Measurements from ENCODE around the gene CLIC6. TPM values are rescaled to one million over a fixed set of nuclear protein-coding genes. Genes with fewer than 3 reads are reported as not detected.

CLIC6 gene
- total and polyA plus RNA-seq, 2 of the 4 experiments (the other 2 are of a cell fraction): not detected

DNA sequence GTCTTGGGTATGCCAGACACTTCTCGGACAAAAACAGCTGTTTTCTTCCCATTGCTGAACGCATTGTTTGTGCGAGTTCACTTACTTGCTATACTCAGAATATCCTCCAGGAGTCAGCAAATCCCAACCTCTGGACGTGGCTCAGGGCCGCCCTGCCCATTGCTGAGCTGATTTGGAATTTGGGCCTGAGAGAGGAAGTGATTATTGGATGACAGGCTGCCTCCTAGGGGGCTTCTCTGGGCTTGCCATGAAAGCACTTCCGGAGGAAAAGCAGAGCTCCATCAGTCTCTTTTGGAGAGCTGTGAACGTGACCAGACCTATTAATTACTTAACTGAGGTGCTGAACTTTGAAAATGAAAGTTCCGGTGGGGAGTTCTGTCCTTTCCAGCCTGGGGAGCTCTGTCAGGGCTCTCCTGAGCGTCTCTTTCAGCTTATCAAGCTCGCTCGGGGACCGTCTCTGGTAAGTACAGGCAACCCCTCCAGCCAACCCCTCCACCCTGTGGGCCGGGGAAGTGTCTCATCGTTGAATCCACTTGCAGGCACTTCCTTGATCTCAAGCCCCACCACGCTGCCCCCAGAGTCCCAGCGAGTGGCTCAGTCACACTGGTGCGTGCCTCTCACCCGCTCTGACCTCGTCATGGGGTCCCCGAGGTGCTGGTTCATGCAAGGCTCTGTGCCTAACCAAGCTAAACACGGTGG is 76.9 kb downstream of the CLIC6 start:
- H3K4ac ChIP-seq (ENCODE audit: low read depth, low read length): peak overlapping the region; percentile 43
- peak overlapping the region; percentile 74 for H2BK20ac ChIP-seq (ENCODE audit: low read depth, low read length)
- CTCF ChIA-PET: interaction anchor here (0.5 to 2.8 kb wide), 31 partner anchors 9 to 1195 kb away, joined by 3 to 11 read pairs (median 4); no protein-coding TSS in a partner anchor
- no peaks in the 10 kb centered on the region for H3K9me3 ChIP-seq (ENCODE audit: control insufficient read depth, insufficient read depth, low read length)
- no peaks in the 10 kb centered on the region for H4K20me1 ChIP-seq (ENCODE audit: insufficient read depth, low read length)
- no peak overlapping the region for H3K23ac ChIP-seq (ENCODE audit: low read depth, low read length)
- intact Hi-C loops (cut with micrococcal nuclease) (loop anchor here (1.0 to 10.0 kb wide), 10 partner anchors 52 to 1195 kb away; partner anchors contain the start of gene RUNX1), dilution Hi-C loops (cut with HindIII; ENCODE audit: low sequenced_read_pairs, unreplicated experiment) (no loop called here), in situ Hi-C loops (cut with MboI; ENCODE audit: low sequenced_read_pairs) (loop anchor here (5.0 to 25.0 kb wide), 4 partner anchors 132 to 1192 kb away; no protein-coding TSS in a partner anchor)
- DNase-seq (peak; percentile 86), ATAC-seq (ENCODE audit: low read depth) (peak; percentile 99)
- H3K14ac ChIP-seq (replicated peaks; ENCODE audit: low read depth, low read length): peak overlapping the region; percentile 44; the same call in 1 of the 2 replicates
- H3K9me1 ChIP-seq (ENCODE audit: insufficient read depth, low read length): peaks cover 4% of the 10 kb centered on the region
- peak overlapping the region in 1 of 2 experiments; percentile 71 for H4K8ac ChIP-seq (ENCODE audit: low read depth in 2 of 2, low read length in 2 of 2)
- H3K4me3 ChIP-seq (ENCODE audit: insufficient read depth, low read depth, low read length): no peak overlapping the region
- H3K4me2 ChIP-seq (ENCODE audit: low read depth, low read length): peak overlapping the region; percentile 23; the same call in 1 of the 2 replicates
- POLR2A ChIA-PET (ENCODE audit: unreplicated experiment): interaction anchor here (0.6 to 1.2 kb wide), 3 partner anchors 137 to 142 kb away, joined by 4 to 12 read pairs (median 5); no protein-coding TSS in a partner anchor
- H3K36me3 ChIP-seq (ENCODE audit: control insufficient read depth, insufficient read depth, low read length): no peaks in the 10 kb centered on the region
- peaks cover 0 to 10% of the 10 kb centered on the region in 2 experiments; a peak in 2 of 4 replicates for H3K79me1 ChIP-seq (ENCODE audit: low read depth in 1 of 2, low read length in 2 of 2)
- 83% methylated on average over 9 of the region's 21 CpGs; no CpG with 5 or more reads in 1 of the 2 experiments for WGBS, 2 experiments (ENCODE audit: extremely low coverage in 2 of 2, insufficient read length in 1 of 2)
- H3K4me1 ChIP-seq (ENCODE audit: control insufficient read depth, insufficient read depth, low read length): 0 out of 2 replicates have a peak, but pooled peaks cover 4% of the 10 kb centered on the region
- peak overlapping the region; percentile 12 for H2AK9ac ChIP-seq (replicated peaks; ENCODE audit: low read depth, low read length, poor library complexity)
- no peaks in the 10 kb centered on the region; the same call in 1 of the 2 replicates for H3K27me3 ChIP-seq (ENCODE audit: control insufficient read depth, insufficient read depth, low read length)
- H2BK5ac ChIP-seq (ENCODE audit: low read depth, low read length, poor library complexity, severe bottlenecking): no peak overlapping the region
- H3K18ac ChIP-seq (ENCODE audit: low read depth, low read length): peak overlapping the region; percentile 6; the same call in 1 of the 2 replicates
- peak overlapping the region; percentile 62 for H2BK120ac ChIP-seq (ENCODE audit: low read depth, low read length)
- peak overlapping the region; percentile 17 for H4K5ac ChIP-seq (ENCODE audit: low read depth, low read length)
- BruUV-seq (replicated peaks): no TSS peak
- peak overlapping the region; percentile 48 for H4K91ac ChIP-seq (ENCODE audit: insufficient read depth, low read depth, low read length)
- no peak overlapping the region for H3K9ac ChIP-seq (ENCODE audit: low read depth, low read length)
- H2BK15ac ChIP-seq (ENCODE audit: low read depth, low read length): peak overlapping the region; percentile 10; the same call in 2 of the 3 replicates
- H3K56ac ChIP-seq (ENCODE audit: extremely low read depth, insufficient read depth, low read length): peak overlapping the region; percentile 56; the same call in 1 of the 2 replicates
- H3K27ac ChIP-seq (ENCODE audit: insufficient read depth, low read length): peak overlapping the region; percentile 3; the same call in 1 of the 2 replicates
- peak overlapping the region; percentile 74 for H2AK5ac ChIP-seq (ENCODE audit: low read depth, low read length)
- H2AFZ ChIP-seq (replicated peaks; ENCODE audit: low read length, poor library complexity): peak overlapping the region; percentile 80
- TF ChIP-seq POLR2A (IDR thresholded peaks at IDR 0.05; ENCODE audit: low read depth, low read length) (peak; percentile 66), MAZ (IDR thresholded peaks at IDR 0.05; ENCODE audit: borderline replicate concordance, low read depth, low read length) (peak; percentile 56; the same call in 1 of the 2 replicates), CEBPB (IDR thresholded peaks at IDR 0.05; ENCODE audit: low read depth, low read length) (no peak), RFX5 (IDR thresholded peaks at IDR 0.05; ENCODE audit: low read depth, low read length) (no peak), CHD1 (IDR thresholded peaks at IDR 0.05; ENCODE audit: low read depth, low read length) (no peak; the same call in 1 of the 2 replicates), SMC3 (IDR thresholded peaks at IDR 0.05; ENCODE audit: low read depth, low read length) (peak; percentile 93), RAD21 (IDR thresholded peaks at IDR 0.05; ENCODE audit: low read length) (peak; percentile 99), FOS (IDR thresholded peaks at IDR 0.05; ENCODE audit: low read depth, low read length) (no peak), BHLHE40 (IDR thresholded peaks at IDR 0.05; ENCODE audit: low read depth, low read length) (peak; percentile 65; the same call in 1 of the 2 replicates), NFE2L2 (IDR thresholded peaks at IDR 0.05; ENCODE audit: low read depth, low read length) (no peak; the same call in 1 of the 2 replicates)
- TF ChIP-seq, protein P1, sequence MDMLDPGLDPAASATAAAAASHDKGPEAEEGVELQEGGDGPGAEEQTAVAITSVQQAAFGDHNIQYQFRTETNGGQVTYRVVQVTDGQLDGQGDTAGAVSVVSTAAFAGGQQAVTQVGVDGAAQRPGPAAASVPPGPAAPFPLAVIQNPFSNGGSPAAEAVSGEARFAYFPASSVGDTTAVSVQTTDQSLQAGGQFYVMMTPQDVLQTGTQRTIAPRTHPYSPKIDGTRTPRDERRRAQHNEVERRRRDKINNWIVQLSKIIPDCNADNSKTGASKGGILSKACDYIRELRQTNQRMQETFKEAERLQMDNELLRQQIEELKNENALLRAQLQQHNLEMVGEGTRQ (IDR thresholded peaks at IDR 0.05; ENCODE audit: low read depth, low read length): no peak
- TF ChIP-seq, protein P2, sequence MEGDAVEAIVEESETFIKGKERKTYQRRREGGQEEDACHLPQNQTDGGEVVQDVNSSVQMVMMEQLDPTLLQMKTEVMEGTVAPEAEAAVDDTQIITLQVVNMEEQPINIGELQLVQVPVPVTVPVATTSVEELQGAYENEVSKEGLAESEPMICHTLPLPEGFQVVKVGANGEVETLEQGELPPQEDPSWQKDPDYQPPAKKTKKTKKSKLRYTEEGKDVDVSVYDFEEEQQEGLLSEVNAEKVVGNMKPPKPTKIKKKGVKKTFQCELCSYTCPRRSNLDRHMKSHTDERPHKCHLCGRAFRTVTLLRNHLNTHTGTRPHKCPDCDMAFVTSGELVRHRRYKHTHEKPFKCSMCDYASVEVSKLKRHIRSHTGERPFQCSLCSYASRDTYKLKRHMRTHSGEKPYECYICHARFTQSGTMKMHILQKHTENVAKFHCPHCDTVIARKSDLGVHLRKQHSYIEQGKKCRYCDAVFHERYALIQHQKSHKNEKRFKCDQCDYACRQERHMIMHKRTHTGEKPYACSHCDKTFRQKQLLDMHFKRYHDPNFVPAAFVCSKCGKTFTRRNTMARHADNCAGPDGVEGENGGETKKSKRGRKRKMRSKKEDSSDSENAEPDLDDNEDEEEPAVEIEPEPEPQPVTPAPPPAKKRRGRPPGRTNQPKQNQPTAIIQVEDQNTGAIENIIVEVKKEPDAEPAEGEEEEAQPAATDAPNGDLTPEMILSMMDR (conservative IDR thresholded peaks at IDR 0.05; ENCODE audit: low read depth, low read length): peak; percentile 98
- TF ChIP-seq, protein P3, sequence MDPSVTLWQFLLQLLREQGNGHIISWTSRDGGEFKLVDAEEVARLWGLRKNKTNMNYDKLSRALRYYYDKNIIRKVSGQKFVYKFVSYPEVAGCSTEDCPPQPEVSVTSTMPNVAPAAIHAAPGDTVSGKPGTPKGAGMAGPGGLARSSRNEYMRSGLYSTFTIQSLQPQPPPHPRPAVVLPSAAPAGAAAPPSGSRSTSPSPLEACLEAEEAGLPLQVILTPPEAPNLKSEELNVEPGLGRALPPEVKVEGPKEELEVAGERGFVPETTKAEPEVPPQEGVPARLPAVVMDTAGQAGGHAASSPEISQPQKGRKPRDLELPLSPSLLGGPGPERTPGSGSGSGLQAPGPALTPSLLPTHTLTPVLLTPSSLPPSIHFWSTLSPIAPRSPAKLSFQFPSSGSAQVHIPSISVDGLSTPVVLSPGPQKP (IDR thresholded peaks at IDR 0.05; ENCODE audit: borderline replicate concordance, low read depth, low read length): no peak

Measured in IMR-90 (cell line).